WI38 (cell line): ENCODE measurements around the gene CD96.
"Not testable (repeated sequence)": the region's sequence is repeated elsewhere in the genome, so short reads cannot be mapped to it uniquely, and the experiment has no call there.

Source experiments
- H3K4me3 ChIP-seq: 2 replicates; pipeline ENCODE4 v1.5.1; 2011; ENCODE audit warnings: low read depth, mild to moderate bottlenecking, control low read depth, low read length
- TF ChIP-seq, protein P1 (sequence below): IDR thresholded peaks from 2 replicates; pipeline ENCODE4 v1.5.1; 2012; ENCODE audit warnings: low read depth, mild to moderate bottlenecking, control low read depth, low read length

CD96 gene

DNA sequence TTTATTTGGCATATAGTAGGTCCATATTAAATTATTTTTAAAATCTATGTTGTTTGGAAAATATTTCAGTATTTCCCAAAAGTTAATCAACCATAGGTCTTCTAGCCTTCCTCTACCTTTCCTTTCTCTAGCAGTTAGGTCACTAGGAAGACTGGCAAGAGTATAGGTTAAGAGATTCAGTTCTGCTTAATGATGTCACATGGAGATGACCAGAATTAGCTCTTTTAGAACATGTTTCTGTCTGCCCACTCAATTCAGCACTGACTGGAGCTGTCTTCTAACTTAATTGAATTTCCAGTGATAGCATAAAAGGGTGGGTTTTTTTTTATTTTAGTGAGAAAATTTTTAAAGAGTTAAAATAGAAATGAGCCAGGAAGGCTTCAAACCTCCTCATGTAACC is 76.9 kb downstream of the CD96 start:
- TF ChIP-seq, protein P1, sequence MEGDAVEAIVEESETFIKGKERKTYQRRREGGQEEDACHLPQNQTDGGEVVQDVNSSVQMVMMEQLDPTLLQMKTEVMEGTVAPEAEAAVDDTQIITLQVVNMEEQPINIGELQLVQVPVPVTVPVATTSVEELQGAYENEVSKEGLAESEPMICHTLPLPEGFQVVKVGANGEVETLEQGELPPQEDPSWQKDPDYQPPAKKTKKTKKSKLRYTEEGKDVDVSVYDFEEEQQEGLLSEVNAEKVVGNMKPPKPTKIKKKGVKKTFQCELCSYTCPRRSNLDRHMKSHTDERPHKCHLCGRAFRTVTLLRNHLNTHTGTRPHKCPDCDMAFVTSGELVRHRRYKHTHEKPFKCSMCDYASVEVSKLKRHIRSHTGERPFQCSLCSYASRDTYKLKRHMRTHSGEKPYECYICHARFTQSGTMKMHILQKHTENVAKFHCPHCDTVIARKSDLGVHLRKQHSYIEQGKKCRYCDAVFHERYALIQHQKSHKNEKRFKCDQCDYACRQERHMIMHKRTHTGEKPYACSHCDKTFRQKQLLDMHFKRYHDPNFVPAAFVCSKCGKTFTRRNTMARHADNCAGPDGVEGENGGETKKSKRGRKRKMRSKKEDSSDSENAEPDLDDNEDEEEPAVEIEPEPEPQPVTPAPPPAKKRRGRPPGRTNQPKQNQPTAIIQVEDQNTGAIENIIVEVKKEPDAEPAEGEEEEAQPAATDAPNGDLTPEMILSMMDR: no peak
- no peak overlapping the region for H3K4me3 ChIP-seq

DNA sequence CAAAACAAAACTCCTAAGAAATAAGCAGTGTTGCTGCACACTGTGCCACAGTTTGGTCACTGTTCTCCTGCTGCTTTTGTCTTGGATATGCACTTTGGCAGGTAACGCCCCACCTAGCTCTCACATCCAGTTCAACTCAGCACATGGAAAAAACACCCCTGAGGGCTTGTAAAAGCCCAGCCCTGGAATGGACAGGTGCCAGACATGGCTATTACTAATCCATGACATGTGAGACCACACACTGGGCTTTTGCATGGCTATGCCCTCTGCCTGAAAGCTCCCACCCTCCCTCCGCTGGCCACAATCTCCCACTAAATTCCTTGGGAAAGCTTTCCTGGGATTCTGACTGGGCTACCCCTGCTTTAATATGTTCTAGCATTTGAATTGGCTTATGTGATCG is 77.8 kb downstream of the CD96 start:
- TF ChIP-seq, protein P1: no peak
- no peak overlapping the region for H3K4me3 ChIP-seq

DNA sequence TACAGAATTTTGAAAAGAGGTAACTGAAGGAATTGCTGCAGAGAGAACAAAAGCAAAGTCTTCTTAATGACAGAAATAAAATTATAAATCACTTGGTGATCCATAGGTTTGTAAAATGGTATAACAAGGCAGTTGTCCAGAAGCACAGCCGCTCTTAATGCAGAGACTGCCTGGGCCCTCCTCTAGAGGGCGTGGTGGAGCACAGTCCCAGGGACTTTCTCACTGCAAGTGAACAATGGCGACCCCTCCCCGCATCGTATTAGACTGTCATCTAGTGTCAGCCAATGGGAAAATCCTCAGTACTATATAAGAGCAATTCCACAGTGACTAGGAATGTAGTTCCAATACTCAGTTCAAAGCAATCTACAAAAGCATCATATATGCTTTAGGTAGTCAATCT is 79.5 kb downstream of the CD96 start:
- H3K4me3 ChIP-seq: no peak overlapping the region
- TF ChIP-seq, protein P1: peak; percentile 31; the same call in 1 of the 2 replicates

DNA sequence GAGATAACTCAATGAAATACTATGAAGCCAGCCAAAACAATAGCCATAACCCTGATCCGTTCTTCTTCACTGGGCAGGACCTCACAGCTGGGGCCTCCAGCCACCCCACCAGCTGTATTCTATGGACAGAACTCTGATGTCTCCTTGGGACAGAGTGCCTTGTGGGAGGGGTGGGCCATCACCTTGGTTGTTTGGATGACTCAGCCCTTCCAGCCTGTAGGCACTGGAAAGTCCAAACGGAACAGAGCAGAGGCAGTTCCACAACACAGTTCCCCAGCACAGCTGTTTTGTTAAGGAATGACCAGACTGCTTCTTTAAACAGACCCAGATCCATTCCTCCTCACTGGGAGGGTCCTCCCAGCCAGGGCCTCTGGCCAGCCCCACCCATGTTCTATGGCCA is 85.1 kb downstream of the CD96 start:
- H3K4me3 ChIP-seq: no peak overlapping the region
- TF ChIP-seq, protein P1: no peak

DNA sequence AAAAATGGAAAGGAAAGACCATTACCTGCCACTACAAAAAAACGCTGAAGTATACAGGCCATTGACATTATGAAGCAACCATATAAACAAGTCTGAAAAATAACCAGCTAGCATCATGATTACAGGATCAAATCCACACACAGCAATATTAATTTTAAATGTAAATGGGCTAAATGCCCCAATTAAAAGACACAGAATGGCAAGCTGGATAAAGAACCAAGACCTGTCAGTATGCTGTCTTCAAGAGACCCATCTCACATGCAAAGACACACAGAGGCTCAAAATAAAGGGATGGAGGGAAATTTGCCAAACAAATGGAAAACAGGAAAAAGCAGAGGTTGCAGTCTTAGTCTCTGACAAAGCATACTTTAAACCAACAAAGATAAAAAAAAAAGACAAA is 87.0 kb downstream of the CD96 start:
- not testable (repeated sequence) for H3K4me3 ChIP-seq

DNA sequence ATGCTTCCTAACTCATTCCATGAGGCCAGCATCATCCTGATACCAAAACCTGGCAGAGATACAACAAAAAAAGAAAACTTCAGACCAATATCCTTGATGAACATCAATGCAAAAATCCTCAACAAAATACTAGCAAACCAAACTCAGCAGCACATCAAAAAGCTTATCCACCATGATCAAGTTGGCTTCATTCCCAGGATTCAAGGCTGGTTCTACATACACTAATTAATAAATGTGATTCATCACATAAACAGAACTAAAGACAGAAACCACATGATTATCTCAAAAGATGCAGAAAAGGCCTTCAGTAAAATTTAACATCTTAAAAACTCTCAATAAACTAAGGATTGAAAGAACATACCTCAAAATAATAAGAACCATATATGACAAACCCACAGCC is 88.6 kb downstream of the CD96 start:
- not testable (repeated sequence) for H3K4me3 ChIP-seq

DNA sequence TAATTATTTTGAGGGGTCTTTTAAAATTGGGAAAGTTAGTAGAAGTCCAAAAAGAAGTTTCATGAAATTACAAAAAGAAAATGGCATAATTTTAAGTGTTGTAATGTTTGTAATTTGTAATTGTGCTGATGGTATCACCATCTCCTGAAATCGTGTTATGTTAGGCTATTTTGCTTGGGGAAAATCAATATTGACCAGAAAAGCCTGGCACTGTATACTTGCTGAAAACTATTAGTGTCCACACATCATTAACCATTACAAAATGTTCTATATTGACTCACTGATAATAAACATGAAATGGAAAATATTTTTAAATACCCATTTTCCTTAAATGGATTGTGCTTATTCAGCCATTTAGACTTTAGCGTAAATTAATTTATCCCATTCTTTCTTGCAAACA is 93.4 kb downstream of the CD96 start:
- H3K4me3 ChIP-seq: no peak overlapping the region
- TF ChIP-seq, protein P1: no peak

DNA sequence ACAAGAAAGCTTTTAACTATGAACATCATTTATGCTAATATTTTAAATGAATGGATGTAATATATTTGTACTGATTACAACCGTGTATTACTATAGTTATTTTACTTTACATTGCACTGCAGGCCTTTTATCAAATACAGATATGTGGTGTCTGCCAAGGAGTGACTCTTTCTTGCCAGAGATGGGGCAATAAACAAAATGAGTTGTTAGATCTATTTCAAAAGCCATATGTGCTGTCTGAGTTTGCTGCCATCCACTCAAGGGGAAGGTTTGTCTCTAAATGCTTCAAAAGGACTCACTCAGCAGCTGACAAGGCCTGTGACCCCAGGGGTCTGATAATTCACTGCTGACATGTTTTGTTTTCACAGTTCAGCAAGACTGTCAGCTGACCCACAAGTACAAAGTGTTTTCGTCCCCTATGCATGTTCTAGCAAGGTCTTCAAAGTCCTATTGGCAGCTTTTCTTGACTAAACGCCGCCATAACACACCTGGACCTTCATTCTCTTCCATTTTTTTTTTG is 94.4 kb downstream of the CD96 start:
- H3K4me3 ChIP-seq: no peak overlapping the region
- TF ChIP-seq, protein P1: no peak
